Measurements from ENCODE around the gene HSPA1L. TPM values are rescaled to one million over a fixed set of nuclear protein-coding genes. Genes with fewer than 3 reads are reported as not detected.
A peak's percentile ranks its signal among the peaks of the same experiment; 100 is the strongest.
"Not testable (repeated sequence)": the region's sequence is repeated elsewhere in the genome, so short reads cannot be mapped to it uniquely, and the experiment has no call there.

Gene HSPA1L
- total RNA-seq, 2 donors from 2014 or later, result 1.2 to 1.5 TPM

DNA sequence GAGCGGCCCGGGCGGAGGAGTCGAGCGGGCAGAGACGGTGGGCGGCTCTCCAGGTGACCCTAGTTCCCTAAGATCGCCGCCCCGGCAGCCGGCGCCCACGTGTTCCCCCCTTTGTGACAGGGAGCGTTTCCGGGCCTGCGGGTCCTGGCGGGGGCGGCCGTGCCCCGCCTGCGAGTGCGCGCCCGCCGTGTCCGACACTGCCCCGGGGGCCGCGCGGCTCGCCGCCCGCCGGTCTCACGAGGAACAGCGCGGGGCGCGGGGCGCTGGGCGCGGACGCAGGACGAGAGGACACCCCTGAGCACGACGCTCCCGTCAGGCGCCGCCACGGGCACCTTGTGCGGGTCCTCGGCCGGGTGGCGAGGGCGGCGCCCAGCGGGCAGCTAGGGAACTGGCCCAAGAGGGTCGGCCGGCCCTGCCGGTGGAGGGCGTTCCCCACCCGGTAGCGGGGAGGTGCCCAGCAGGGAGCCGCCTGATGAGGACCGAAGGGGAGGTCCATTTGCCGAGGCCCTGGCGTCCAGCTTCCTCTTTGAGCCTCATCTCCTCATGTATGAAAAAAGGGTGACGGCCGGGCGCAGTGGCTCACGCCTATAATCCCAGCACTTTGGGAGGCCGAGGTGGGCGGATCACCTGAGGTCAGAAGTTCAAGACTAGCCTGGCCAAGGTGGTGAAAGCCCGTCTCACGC is 19.3 kb downstream of the HSPA1L start, which contains the start of gene VARS1:
TSS of gene VARS1 (minus strand) at position 137 of the 683 bp plus-strand sequence. CDS start 535 bp downstream, outside the sequence.
- Histone ChIP-seq H3K4me1 (ENCODE audit: control insufficient read depth, insufficient read depth, low read length) (no peaks in the 10 kb centered on the region), H3K9ac (ENCODE audit: extremely low read depth, low read length, poor library complexity, severe bottlenecking) (peak within 1 kb of the TSS; percentile 87), H3K27me3 (ENCODE audit: control insufficient read depth, insufficient read depth, low read length, poor library complexity, severe bottlenecking) (no peaks in the 10 kb centered on the region), H3K4me3 (ENCODE audit: low read length) (peak within 1 kb of the TSS; percentile 95), H3K27ac (ENCODE audit: low read depth, low read length) (peak within 1 kb of the TSS; percentile 98), H3K36me3 (ENCODE audit: control insufficient read depth, insufficient read depth, low read length) (peaks cover 37% of the 10 kb centered on the region), H3K9me3 (ENCODE audit: control insufficient read depth, low read length) (no peaks in the 10 kb centered on the region)
- H3K9me3 Mint-ChIP-seq, result no peaks in the 10 kb centered on the region
- TF ChIP-seq, protein P1, sequence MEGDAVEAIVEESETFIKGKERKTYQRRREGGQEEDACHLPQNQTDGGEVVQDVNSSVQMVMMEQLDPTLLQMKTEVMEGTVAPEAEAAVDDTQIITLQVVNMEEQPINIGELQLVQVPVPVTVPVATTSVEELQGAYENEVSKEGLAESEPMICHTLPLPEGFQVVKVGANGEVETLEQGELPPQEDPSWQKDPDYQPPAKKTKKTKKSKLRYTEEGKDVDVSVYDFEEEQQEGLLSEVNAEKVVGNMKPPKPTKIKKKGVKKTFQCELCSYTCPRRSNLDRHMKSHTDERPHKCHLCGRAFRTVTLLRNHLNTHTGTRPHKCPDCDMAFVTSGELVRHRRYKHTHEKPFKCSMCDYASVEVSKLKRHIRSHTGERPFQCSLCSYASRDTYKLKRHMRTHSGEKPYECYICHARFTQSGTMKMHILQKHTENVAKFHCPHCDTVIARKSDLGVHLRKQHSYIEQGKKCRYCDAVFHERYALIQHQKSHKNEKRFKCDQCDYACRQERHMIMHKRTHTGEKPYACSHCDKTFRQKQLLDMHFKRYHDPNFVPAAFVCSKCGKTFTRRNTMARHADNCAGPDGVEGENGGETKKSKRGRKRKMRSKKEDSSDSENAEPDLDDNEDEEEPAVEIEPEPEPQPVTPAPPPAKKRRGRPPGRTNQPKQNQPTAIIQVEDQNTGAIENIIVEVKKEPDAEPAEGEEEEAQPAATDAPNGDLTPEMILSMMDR (conservative IDR thresholded peaks at IDR 0.05), result peak; percentile 90
- H3K36me3 Mint-ChIP-seq (ENCODE audit: low read depth), result peaks cover 17% of the 10 kb centered on the region
- H3K27ac Mint-ChIP-seq, result peak within 1 kb of the TSS; percentile 97
- 3 to 23% methylated on average over 10 to 75 of the region's 75 CpGs for WGBS, 2 experiments (ENCODE audit: insufficient coverage in 1 of 2, insufficient read length in 1 of 2)
- H3K4me1 Mint-ChIP-seq, result peaks cover 11% of the 10 kb centered on the region
- DNase-seq, result peak; percentile 97
- H3K27me3 Mint-ChIP-seq (ENCODE audit: insufficient read depth), result no peaks in the 10 kb centered on the region
- H3K4me3 Mint-ChIP-seq, result peak within 1 kb of the TSS; percentile 97

DNA sequence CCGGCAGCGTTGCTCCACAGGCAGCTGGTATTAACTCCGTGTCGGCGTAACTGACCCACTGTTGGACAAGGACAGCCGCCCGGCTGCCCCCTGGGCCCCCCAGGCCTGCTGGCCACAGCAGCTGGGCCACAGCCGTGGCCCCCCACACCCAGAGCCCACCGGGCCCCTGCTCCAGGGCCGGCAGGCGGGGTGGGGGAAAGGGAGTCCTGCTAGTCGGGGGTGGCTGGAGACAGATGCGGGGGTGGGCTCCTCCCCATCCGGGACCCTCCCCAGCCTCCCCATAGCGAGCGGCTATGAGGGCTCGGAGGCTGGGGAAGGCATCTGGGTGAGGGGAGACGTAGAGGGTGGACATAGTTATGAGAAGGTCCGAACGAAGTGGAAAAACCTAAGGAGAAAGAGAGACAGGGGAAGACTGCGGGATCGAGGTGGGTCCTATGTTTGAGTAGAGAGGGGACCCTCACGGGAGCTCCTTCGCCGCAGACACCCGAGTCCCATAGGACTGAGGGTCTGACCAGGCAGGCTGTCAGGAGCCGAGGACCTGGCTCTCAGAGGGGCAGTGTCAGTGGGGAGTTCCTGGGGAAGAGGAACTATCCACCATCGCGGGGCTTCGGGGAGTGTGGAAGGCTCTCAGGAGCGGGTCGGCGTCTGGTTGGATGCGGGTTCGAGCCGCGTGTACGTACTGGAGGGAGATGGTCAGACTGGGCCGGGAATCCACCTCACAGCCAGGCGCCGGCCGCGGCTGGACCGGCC is 20.0 kb downstream of the HSPA1L start:
- Histone ChIP-seq H3K4me1 (ENCODE audit: control insufficient read depth, insufficient read depth, low read length) (no peaks in the 10 kb centered on the region), H3K27ac (ENCODE audit: low read depth, low read length) (peak overlapping the region; percentile 98), H3K27me3 (ENCODE audit: control insufficient read depth, insufficient read depth, low read length, poor library complexity, severe bottlenecking) (no peaks in the 10 kb centered on the region), H3K36me3 (ENCODE audit: control insufficient read depth, insufficient read depth, low read length) (peaks cover 44% of the 10 kb centered on the region), H3K4me3 (ENCODE audit: low read length) (peak overlapping the region; percentile 95), H3K9me3 (ENCODE audit: control insufficient read depth, low read length) (no peaks in the 10 kb centered on the region), H3K9ac (ENCODE audit: extremely low read depth, low read length, poor library complexity, severe bottlenecking) (peak overlapping the region; percentile 87)
- DNase-seq, result no peak
- Mint-ChIP-seq H3K27me3 (ENCODE audit: insufficient read depth) (no peaks in the 10 kb centered on the region), H3K27ac (peak overlapping the region; percentile 97), H3K4me3 (peak overlapping the region; percentile 97), H3K36me3 (ENCODE audit: low read depth) (peaks cover 21% of the 10 kb centered on the region), H3K9me3 (no peaks in the 10 kb centered on the region), H3K4me1 (peaks cover 11% of the 10 kb centered on the region)
- 1% methylated on average over 8 to 44 of the region's 44 CpGs for WGBS, 2 experiments (ENCODE audit: insufficient coverage in 1 of 2, insufficient read length in 1 of 2)
- TF ChIP-seq, protein P1 (conservative IDR thresholded peaks at IDR 0.05), result no peak

DNA sequence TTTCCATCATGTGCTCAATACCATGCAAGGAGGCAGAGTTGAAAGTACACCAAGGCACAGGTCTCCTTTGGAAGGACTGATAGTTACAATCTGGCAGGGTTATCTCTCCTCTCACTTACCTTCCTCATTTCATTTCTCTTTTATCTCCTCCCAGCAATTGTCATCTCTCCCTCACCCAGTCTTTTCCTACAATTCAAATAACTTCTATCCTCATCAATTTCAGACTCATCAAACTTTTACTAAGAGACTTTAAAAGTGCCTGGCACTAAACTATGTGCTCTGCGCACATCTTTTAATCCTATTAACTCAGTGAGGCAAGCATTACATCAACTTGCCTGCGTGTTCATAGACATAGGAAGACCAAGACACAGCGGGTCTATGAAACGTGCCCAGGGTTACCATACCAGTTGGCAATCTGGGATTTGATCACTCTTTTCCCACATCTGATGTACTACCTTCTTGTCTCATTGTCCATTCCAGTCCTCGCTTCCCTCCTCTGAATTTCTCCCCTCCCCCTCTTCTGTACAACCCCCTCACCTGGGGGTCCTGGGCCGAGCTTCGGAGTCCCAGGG is 20.7 kb downstream of the HSPA1L start:
- peak overlapping the region; percentile 97 for H3K4me3 Mint-ChIP-seq
- H3K4me1 Mint-ChIP-seq, result peaks cover 11% of the 10 kb centered on the region
- H3K27ac Mint-ChIP-seq, result no peak overlapping the region
- H3K27me3 Mint-ChIP-seq (ENCODE audit: insufficient read depth), result no peaks in the 10 kb centered on the region
- Histone ChIP-seq H3K36me3 (ENCODE audit: control insufficient read depth, insufficient read depth, low read length) (peaks cover 48% of the 10 kb centered on the region), H3K27ac (ENCODE audit: low read depth, low read length) (no peak overlapping the region), H3K9ac (ENCODE audit: extremely low read depth, low read length, poor library complexity, severe bottlenecking) (peak overlapping the region; percentile 87), H3K9me3 (ENCODE audit: control insufficient read depth, low read length) (no peaks in the 10 kb centered on the region), H3K4me3 (ENCODE audit: low read length) (peak overlapping the region; percentile 95), H3K4me1 (ENCODE audit: control insufficient read depth, insufficient read depth, low read length) (no peaks in the 10 kb centered on the region), H3K27me3 (ENCODE audit: control insufficient read depth, insufficient read depth, low read length, poor library complexity, severe bottlenecking) (no peaks in the 10 kb centered on the region)
- 19 to 26% methylated on average over 4 to 7 of the region's 7 CpGs for WGBS, 2 experiments (ENCODE audit: insufficient coverage in 1 of 2, insufficient read length in 1 of 2)
- H3K9me3 Mint-ChIP-seq, result no peaks in the 10 kb centered on the region
- TF ChIP-seq, protein P1 (conservative IDR thresholded peaks at IDR 0.05), result no peak
- H3K36me3 Mint-ChIP-seq (ENCODE audit: low read depth), result peaks cover 26% of the 10 kb centered on the region
- no peak for DNase-seq

DNA sequence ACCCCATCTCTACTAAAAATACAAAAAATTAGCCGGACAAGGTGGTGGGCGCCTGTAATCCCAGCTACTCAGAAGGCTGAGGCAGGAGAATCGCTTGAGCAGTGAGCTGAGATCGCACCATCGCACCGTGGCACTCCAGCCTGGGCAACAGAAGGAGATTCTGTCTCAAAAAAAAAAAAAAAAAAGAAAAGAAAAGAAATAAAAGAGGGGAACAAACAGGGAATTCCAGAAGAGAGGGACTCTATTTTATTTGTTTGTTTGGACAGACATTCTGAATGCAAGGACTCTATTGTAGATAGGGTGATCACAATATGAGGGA is 21.2 kb downstream of the HSPA1L start:
- peaks cover 11% of the 10 kb centered on the region for H3K4me1 Mint-ChIP-seq
- H3K9me3 ChIP-seq (ENCODE audit: control insufficient read depth, low read length); H3K27me3 ChIP-seq (ENCODE audit: control insufficient read depth, insufficient read depth, low read length, poor library complexity, severe bottlenecking); H3K27ac ChIP-seq (ENCODE audit: low read depth, low read length); H3K4me1 ChIP-seq (ENCODE audit: control insufficient read depth, insufficient read depth, low read length); DNase-seq; H3K27ac Mint-ChIP-seq; H3K27me3 Mint-ChIP-seq (ENCODE audit: insufficient read depth); H3K9me3 Mint-ChIP-seq: not testable (repeated sequence)
- H3K9ac ChIP-seq (ENCODE audit: extremely low read depth, low read length, poor library complexity, severe bottlenecking), result peak overlapping the region; percentile 87
- peaks cover 30% of the 10 kb centered on the region for H3K36me3 Mint-ChIP-seq (ENCODE audit: low read depth)
- H3K4me3 ChIP-seq (ENCODE audit: low read length), result peak overlapping the region; percentile 95
- 97 to 100% methylated on average over 5 to 6 of the region's 6 CpGs for WGBS, 2 experiments (ENCODE audit: insufficient coverage in 1 of 2, insufficient read length in 1 of 2)
- H3K36me3 ChIP-seq (ENCODE audit: control insufficient read depth, insufficient read depth, low read length), result peaks cover 50% of the 10 kb centered on the region
- peak overlapping the region; percentile 97 for H3K4me3 Mint-ChIP-seq

Data from endodermal cell (in vitro differentiated cells).